ENCODE data around the gene CRYBG1.
"Not testable (repeated sequence)": the region's sequence is repeated elsewhere in the genome, so short reads cannot be mapped to it uniquely, and the experiment has no call there.

The CRYBG1 gene

DNA sequence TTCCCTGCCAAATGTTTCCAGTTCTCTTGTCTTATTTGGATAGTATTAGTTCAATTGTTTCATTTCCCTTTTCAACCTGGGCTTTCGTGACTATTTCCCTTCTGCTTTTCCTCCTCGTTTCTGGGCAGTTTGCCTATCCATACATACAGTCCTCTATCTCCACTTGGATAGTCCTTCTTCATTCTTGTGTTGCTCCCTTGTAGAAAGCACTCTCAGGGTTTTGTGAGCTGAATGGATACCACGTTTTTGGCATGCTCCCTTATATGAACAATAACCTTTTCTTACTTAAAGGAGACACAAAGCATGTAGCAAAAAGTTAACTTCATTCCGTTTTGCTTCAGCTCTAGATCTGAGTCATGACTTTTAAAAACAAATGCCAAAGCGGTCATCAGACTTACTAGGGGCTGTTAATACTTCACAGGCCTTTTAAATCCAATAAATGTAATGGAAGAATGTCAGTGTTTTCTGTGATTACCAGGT is 16.6 kb downstream of the CRYBG1 start:
- no peak for DNase-seq

DNA sequence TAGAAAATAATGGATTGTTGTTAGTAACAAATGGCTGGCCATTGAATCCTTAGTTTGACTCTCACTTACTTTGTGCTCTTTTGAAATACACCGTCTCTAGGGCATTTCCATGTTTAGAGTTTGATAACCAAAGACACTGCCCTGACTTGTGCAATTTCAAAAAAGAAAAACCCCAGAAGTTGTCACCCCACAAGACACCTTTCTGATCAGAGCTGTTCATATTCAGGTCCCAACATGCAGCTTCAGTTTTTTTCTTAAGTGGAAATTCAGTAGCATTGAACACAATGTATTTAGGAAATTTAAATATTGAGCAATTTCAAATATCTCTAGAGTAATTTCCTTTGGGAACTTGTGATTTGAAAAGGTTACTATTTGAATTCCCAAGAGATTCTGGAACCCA is 19.4 kb downstream of the CRYBG1 start:
- DNase-seq = no peak

DNA sequence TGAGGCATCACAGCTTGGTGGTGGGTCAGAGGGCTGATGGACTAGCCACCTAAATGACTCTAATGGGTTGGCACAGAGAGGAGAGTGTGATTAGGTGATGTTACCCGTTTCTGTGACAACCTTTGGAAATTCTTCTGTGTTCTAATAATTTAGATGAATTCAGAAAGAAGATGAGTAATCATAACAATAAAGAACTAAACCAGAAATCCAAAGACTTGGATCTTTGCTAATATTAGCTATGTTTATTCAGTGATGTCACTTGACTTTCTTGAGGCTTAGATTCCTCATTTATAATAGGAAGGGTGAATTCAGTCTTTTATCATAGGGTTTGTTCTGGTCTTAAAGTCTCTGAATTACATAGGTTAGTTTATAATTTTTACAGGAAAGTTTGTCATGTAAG is 19.9 kb downstream of the CRYBG1 start:
- no peak for DNase-seq

DNA sequence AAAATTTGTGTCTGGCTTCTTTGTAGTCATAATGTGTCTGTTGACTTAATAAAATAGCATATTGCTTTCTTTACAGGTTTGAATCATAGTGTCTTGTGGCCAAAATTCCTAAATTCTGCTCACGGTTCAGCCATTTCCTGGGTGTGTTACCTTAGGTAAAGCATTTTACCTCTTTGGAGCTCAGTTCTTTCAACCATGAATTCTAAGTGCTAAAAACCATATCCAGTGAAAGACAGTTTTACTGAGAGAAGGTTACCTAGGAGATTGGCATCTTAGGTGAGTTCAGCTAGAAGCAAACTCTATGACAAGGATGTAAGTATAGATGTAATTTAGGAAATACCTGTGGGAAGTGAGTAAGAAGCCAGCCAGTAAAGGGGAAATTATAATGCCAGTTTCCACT is 20.7 kb downstream of the CRYBG1 start:
- no peak for DNase-seq

DNA sequence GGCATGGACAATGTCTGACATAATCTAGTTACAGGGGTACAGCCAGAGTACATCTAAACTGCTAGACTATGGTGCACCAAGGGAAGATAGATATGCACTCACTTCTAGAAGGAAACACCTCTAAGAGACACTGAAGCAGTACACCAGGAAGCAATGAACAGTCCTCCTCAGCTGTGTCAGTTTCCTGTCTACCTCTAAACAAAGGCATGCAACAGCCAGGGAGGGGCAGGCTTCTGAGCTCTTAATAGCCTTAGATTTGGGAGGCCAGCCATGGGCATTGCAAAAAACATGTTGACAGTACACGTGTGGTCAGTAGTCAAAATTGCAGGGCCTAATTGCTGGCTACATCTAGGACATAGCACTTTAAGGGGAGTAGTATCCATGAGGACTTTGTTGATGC is 21.4 kb downstream of the CRYBG1 start:
- DNase-seq = no peak

DNA sequence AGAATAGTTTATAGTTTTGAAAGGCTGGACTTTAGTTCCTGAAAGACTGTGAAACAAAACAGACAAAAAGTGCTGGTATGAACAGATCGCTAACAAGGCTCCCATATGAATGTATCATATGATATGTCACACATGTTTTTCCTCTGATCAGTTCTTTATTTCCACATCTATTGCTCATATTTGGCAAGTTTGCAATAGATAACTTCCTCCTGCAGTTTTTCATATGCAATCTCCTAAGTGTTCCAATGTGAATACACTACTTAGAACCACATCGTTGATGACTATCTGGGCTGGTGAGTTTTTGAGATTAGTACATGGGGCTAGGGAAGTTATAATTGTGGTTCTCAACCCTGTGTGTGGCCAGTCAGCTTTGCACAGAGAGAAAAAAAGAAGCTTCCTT is 23.1 kb downstream of the CRYBG1 start:
- no peak for DNase-seq

DNA sequence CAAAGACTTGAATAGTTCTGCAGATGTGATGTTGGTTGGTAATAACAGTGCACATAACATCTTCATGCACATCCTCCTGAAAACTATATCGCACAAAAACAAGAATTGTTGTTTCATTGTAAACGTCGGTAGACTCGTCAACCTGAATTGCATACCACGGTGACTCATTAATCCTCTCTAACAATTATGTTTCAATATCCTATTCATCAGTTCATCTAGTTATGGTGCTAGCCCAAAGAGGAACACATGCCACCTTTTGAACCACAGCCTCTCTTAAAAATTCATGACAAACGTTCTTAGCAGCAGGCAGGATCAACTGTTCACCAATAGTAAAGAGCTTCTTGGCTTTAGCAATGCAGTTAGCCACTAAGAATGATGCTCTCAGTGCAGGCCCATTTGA is 25.0 kb downstream of the CRYBG1 start:
- no peak for DNase-seq

DNA sequence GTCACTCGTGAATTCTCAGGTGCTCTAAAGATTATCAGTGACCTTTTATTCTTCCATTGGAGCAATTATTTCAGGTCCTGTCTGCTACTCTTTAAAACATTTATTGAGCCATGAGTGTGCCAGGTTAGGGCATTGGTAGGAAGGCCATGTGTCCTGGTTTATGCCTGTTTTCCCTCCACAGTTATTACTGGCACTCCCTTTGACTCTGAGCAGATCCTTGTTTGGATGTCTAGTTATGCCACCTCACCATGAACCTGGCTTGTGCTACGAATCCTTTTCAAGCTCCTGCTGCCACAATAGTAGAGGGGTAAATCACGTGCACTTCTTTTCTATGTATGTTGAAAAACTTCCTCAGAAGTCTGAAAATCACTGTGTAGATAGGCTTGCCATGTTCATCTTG is 27.4 kb downstream of the CRYBG1 start:
- no peak for DNase-seq

DNA sequence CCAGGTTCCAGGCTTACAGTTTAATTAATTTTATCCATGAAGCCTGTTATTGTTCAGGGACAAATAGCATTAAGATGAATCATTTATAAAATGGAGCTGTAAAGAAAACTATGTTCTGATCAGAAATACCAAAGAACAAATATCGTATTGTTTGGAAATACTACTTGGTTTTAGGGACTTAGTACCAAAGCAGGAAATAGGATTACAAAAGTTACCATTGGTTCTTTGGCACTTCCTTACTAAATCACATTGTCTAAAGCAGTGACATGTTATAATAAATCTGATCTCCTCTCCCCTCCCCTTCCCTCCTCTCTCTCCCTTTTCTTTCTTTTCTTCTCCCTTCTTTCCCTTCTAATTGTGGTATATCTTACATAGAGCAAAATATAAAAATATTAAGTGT is 29.6 kb downstream of the CRYBG1 start:
- DNase-seq = no peak

DNA sequence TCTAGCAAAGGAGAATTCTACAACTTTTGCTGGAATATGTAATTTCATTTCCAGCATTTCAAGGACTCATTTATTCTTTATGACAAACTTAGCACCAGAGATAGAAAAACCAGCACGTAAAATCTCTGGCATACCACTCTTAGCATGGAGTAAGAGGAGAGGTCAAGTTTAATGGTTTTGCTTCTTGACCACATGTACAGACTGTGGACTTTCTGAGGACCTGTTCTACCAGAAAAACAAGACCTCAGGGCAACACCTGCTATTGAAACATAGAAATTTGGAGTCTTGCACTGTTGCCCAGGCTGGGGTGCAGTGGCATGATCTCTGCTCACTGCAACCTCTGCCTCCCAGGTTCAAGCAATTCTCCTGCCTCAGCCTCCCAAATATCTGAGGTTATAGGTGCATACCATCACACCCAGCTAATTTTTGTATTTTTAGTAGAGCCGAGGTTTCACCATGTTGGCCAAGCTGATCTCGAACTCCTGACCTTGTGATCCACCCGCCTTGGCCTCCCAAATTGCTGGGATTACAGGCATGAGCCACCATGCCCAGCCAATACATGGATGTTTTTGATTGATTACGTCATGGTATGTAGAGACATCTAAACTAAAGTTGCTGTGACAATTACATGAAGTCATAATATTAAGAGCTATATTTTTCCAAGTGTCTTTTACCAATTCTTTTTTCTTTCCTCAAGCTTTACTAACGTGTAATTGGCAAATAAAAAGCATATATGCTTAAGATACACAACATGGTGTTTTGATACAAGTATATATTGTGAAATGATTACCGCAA is 36.1 kb downstream of the CRYBG1 start:
- no peak for DNase-seq

DNA sequence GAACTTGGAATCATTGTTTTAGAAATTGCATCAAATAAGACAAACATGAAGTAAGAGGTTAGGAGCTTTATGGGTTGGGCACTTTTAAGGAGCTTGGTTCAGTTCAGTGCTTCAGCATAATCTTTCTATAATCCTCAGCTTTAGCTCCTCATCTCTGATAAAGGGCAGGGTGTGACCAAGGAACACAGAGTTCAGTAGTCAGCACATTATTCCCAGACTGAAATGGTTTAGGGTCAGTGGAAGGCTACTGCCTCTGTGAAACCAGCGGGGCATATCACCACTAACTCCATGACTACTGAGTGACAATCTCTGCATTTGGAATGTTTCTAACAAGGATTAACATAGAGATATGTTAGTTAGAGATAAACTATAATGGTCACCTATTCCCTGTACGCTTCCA is 36.9 kb downstream of the CRYBG1 start:
- no peak for DNase-seq

DNA sequence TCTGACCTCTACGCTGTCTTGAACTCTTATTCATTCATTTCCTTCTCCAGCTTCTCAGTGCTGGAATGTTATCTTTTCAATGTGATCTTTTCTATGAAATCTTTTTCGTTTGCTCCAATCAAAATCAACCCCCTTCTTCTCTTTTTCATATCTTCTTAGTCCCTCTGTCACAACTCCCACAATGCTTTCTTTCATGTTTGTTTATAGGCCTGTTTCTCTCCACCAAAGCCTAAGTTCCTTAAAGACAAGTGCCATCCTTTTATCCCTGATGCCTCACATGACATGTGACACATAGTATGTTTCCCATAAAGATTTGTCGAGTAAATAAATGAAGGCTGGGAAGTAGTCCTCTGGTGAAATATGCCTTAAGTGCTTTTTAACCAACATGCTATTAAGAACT is 38.1 kb downstream of the CRYBG1 start:
- no peak for DNase-seq

DNA sequence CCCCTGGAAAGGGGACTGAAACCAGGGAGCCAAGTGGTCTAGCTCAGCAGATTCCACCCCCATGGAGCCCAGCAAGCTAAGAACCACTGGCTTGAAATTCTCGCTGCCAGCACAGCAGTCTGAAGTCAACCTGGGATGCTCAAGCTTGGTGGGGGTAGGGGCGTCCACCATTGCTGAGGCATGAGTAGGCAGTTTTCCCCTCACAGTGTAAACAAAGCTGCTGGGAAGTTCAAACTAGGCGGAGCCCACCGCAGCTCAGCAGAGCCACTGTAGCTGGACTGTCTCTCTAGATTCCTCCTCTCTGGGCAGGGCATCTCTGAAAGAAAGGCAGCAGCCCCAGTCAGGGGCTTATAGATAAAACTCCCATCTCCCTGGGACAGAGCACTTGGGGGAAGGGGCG is 44.5 kb downstream of the CRYBG1 start:
- DNase-seq = not testable (repeated sequence)

DNA sequence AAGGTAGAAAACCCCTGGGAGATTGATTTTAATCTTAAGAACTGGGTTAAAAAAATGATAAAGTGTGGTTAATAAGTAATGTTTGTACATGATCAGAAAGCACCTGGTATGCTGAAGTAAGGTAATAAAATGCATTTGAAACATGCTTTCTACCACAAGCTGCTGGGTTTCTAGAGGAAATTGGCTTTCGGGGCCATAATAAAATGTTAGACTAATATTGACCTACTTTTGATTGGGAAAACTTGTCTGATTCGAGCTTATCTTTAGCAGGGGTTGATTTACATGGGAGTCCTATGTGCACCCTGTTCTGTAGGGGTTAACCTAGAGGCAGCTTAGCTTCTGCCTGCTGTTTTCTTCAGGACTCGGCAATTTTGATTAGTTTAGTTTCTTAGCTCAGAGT is 50.5 kb downstream of the CRYBG1 start:
- DNase-seq = no peak

DNA sequence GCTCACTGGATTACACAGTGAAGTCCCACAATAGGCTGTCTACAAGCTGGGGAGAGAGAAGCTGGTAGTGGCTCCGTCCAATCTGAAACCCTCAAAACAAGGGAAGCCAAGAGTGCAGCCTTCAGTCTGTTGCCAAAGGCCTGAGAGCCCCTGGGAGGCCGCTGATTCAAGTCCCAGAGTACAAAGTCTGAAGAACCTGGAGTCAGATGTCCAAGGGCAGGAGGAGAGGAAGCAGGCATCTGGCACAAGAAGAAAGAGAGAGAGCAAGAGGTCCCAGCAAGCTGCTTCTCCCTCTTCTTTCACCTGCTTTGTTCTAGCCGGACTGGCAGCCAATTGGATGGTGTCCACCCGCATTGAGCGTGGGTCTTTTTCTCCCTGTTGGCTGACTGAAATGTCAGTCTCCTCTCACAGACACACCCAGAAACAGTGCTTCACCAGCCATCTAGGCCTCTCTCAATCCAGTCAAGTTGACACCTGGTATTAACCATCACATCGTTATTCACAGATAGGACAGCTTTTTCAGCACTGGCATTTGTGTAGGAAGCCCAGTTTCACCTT is 51.2 kb downstream of the CRYBG1 start:
- DNase-seq = no peak

DNA sequence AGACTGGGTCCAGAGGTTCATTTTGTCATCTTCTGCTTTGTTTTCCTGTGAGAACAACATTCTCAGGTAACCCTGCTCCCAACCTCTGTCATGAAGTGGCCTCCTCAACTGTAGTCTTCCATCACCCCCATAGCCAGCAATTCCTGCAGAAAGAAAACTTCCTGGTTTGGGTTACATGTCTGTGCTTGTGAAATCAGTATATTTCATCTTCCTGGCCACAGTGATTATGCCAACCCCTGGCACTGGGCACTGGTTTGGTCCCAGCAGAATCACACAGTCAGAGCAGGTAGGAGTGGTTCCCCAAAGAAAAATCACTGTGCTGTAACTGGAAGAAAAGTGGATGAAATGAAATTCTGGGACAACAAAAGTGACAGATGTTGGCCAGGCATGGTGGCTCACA is 52.5 kb downstream of the CRYBG1 start:
- no peak for DNase-seq

DNA sequence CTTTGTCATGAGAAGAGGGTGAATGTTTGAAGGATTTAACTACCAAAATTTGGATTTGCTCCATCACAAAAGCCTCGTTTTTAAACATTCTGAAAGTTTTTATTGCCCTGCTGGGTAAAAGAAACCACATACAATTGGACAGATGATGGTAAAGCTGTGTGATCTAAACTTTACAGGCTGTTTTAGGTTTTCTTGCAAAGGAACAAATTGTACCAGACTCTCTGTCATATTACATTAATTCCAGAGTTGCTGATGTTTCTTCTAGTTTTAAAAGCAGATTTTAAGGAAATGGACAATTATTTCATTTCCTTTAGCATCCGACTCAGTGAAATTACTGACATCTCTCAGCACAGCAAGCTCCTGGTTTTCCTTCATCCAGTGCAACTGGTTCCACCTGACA is 53.2 kb downstream of the CRYBG1 start:
- DNase-seq = no peak

DNA sequence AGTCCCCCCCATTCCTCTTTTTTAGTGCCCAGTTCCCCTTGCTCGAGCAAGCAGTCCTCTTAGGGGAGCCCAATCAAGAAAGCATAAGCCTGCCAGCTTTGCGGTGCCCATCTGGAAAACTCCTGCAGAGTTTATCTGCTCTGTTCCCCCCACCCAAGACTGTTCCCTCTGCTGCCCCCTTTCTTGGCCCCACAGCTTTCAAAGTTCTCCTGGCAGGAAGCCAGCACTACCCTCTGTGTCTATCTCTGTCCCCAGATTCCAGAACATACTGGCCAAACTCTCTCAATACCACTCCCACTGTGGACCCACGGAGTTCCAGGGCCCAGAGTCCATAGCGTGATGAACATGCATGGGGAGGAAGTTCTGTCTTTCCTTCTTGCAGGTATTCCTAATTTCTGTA is 55.4 kb downstream of the CRYBG1 start:
- DNase-seq = no peak

DNA sequence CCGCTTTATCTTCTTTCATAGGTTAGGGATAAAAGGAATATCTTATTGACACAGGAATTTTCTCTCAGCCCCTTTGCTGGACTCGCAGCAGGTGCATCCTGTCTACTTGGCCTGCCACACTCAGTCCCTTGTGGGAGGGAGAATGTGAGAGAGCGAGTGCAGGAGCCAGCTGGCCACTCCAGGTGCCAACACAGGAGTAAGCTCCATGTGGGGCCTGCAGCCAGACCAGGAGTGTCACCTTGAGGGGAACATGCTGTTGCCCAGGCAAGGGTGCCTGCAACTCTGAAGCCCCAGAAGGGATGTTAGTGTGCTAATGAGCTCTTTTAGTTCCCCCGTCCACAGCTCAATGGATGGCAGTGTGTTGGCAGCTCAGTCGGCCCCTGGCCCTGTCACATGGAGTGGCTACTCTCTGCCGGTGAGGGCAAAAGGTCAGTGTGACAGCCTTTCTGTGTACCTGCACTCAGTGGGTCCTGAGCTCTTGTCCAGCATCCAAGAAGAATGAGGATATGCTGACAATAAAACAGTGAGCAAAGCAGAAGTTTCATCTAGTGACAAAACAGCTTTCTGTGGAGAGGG is 57.1 kb downstream of the CRYBG1 start:
- no peak for DNase-seq

DNA sequence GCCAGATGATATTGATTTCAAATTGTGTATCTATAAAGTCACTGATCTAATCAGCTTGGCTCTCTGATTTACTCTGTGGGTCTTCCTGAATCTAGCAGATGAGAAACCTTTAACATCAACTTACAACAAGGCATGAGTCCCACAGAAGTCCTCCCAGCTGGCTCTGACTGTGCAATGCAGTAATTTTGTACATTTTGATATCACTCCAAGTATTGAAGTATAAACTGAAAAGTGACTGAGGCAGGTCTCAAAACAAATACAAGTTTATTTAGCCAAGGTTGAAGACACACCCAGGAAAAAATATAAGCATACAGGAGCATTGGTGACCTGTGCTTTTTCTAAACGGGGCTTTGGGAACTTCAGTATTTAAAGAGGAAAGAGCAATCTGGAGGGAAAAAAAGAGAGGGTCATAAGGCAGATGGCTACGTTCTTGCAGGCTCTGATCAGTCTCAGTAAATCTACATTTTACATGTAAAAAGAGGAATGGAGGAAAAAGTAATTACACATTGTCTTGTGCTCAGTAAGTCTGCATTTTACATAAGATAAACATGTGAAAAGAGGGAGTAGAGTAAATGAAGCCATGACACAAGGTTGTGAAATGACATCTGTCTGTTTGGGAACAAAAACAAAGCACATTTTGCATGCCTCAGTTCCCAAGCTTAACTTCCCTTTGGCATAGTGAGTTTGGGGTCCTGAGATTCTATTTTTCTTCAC is 59.5 kb downstream of the CRYBG1 start:
- DNase-seq = no peak

DNA sequence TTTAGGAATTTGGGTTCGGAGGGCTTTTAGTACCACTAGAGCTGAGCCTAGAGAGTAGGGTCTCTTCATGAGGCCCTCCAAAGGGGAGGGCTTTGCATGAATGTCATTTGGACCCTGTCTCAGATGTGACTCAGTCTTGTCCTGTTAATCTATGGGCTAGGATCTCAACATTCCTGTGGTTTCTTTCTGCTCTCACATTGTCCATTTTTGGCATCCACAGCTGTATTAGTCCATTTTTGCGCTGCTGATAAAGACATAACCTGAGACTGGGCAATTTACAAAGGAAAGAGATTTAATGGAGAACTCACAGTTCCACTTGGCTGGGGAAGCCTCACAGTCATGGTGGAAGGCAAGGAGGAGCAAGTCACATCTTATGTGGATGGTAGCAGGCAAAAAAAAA is 61.0 kb downstream of the CRYBG1 start:
- no peak for DNase-seq

DNA sequence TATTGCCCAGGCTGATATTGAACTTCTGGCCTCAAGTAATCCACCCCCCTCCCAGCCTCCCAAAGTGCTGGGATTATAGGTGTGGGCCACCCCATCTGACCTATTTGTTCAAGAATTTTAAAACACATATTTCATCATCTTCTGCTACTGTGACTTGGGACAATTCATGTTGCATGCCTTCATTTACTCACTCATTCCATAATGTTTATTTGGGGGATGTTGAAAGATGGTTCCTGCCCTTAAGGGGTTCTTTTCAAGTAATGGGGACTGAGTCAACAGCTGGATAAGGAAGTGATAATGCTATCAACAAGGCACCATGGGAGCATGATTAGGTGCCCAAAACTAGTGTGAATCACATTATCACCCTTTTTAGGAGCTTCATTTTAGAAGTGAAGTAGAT is 62.0 kb downstream of the CRYBG1 start:
- DNase-seq = no peak

DNA sequence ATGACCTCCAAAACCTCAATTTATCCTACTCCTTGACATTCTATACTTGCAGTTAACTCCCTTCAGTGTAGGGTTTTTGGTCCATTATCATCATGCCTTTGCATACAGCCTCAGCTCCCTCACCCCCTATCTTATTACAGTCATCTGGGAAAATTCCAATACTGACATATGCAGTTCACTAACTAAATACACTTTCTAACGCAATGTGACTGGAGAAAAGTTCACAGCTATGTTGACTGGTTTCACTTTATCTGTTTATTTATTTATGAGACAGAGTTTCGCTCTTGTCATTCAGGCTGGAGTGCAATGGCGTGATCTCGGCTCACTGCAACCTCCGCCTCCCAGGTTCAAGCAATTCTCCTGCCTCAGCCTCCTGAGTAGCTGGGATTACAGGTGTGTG is 64.9 kb downstream of the CRYBG1 start:
- DNase-seq = no peak

All from NCI-H1930 (cell line).